NCI-H1417 treated with DMSO at 0.1 percent for 48 hours (cell line): ENCODE results near the gene ZNF222.

Experiments
- DNase-seq: peaks from one replicate; lab custom pipeline; 2025; lab: John Stamatoyannopoulos, UW

The ZNF222 gene

DNA sequence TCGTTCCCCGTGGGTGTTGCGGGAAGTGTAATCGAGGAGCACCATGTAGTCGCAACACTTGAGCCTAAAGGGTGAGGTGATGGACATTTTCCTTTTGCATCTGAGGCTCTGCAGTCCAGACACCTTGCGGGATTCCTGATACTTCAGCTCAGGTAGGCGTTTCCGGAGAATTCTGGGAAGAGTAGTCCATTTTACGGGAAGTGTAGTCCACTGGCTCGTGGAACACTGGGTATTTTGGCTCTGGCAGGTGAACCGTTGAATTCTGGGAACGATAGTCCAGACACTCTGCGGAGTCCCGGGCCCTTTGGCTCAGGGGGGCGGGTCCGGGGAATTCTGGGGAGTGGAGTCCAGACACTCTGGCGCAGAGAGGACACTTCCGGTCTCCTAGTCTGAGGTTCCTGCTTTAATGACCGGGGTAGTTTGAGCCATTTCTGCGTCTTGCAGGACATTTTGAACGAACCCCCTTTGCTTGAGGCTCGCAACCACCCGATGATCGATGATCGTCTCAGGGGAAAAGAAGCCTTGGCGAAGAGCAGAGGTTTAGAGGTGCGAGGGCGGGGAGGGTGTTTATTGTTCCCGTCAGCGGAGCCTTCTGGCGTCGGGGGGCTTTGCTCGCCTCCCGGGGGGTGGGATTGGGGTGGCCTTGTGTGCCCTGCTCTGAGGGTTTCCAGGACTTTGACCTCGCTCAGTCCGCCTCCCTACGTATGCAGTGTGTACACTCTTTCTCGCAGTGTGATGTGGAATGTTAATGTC, 26.6 kb downstream of the ZNF222 start, which contains the start of gene ZNF223:
Gene ZNF223, plus strand, starts transcription at position 387 of the 753 bp plus-strand sequence. CDS start 3,141 bp downstream, outside the sequence.
- peak; percentile 65 for DNase-seq

DNA sequence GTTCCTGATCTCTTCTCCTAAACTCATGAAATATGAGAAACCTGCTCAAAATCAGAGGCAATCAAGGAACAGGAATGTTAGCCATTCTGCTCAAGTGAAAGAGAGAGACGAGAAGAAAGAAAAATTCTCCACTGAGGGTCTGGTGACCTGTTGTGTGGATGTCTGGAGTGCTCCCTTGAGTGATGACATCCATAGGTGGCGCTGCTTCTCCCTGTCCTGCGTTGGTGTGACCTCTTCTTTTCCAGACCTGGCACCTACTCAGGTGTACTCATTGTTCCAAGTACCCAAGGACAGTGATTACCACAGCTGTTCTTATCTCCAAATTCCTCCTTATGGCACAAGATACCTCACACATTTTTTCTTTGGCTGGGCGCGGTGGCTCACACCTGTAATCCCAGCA, 30.7 kb downstream of the ZNF222 start:
- no peak for DNase-seq

DNA sequence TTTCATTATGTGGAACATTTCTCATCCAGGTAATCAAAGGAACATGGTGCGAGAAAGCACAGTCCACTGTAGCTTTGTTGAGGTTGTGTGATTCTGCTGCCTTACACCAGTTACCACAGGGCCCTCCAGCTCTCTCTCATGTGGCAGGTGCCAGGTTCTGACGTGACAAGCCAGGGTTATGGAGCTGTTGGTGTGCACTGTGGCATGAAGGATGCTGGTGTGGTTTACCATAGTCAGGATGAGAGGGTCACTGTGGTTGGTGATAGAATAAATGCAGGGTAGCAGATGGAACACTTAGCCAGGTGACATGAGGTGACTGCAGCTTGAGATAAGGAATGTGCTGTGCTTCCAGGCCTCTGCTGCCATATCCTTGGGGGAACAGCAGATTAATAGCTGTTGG, 34.0 kb downstream of the ZNF222 start:
- DNase-seq = no peak

DNA sequence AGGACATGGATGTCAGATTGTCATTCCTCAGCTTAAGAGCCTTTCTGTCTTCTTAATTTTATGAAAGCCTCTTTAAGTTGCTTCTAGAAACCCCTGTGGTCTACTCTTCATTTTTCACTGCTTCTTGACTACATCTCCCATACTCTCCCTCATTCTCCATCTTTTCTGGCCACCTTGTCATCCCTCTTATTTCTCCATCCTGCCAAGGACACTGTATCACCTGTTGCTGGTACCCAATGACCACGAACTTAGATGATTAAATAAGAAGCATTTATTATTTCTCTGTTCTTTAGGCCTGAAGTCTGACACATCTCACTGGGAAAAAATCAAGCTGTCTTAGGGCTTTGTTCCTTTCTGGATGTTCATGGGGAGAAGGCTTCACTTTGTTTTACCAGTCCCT, 35.9 kb downstream of the ZNF222 start:
- DNase-seq = no peak

DNA sequence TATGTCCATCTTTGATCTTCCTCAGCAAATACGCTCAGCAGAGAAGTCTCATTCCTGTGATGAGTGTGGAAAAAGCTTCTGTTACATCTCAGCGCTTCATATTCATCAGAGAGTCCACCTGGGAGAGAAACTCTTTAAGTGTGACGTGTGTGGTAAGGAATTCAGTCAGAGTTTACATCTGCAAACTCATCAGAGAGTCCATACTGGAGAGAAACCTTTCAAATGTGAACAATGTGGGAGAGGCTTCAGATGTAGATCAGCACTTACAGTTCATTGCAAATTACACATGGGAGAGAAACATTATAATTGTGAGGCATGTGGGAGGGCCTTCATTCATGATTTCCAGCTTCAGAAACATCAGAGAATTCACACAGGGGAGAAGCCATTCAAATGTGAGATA, 41.1 kb downstream of the ZNF222 start:
- no peak for DNase-seq

DNA sequence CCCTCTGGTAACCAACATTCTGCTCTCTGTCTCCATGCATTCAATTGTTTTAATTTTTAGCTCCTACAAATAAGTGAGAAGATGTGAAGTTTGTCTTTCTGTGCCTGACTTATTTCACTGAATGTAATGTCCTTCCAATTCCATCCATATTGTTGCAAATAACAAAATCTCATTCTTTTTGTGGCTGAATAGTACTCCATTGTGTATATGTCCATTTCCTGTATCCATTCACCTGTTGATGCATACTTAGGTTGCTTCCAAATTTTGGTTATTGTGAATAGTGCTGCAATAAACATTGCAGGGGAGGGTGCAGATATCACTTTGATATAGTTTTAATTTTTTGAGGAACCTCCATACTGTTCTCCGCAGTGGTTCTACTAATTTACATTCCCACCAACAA, 44.2 kb downstream of the ZNF222 start:
- DNase-seq = no peak

DNA sequence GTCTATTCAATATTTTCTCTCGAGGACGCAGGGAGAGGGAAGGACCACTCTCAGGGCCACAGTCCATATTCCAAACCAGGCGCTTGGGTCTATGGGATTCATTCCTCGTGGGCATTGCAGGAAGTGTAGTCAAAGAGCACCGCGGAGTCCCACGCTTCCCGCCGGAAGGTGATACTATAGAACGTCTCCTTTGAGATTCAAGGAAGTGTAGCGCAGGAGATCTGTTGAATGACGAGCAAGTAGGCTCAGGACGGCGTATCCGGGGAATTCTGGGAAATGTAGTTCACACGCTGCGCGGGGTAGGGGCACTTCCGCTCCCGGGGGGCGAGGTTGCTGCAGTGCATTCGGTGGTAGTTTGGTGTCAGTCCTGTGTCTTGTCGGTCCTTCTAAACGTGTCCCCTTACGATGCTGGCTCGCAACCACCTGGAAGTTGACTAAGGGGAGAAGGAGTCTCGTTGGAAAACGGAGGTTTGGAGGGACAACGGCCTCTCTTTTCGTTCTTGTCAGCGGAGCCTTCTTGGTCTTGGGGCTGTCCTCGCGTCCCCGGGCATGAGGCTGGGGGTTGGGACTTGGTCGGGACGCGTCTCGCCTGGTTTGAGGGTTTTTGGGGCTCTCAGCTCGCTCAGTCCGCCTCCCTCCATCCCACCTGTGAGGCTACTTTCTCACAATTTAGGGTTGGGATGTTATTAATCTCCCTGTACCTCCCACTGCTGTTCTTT, 46.8 kb downstream of the ZNF222 start, which contains the start of gene ZNF284:
Gene ZNF284, plus strand, starts transcription at position 336 of the 719 bp plus-strand sequence. CDS start 4,231 bp downstream, outside the sequence.
- peak; percentile 23 for DNase-seq

DNA sequence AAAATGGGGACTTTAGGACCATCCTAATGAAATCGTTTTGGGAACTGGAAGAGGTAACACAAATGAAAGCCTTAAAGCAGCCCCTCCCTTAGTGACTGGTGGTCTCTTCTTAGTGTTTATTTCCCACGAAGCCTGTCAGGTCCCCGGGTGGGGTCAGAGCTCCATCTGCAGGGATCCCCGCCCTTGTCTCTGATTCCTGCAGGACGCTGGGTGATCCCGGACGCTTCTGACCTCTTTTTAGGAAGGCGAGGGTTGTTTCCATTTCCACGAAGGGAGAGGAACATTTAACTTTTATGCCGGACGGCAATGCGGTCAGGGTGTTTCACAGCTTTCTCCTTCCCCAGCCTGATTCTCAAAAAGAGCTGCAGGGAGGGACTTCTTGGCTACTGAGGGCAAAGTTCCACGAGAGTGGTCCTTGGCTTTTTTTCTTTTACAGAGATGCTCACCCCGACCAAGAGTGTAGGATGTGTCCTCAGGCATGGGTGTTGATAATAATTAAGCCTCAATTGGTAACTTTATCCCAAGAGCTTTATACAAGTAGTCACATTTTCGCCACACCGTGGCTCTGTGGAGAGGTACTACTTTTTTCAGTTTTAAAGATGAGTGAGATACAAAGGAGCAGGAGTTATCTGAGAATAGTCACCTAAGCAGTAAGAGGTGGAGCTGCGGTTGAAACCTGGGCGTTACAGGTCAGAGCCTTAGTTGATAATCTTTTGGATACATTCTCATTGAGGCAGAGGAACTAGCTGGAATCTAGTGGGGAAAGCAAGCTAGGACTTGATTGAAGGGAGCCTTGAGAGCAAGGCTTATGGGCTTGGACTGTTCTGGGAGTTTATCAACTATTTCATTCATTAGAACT, 47.6 kb downstream of the ZNF222 start:
- no peak for DNase-seq

DNA sequence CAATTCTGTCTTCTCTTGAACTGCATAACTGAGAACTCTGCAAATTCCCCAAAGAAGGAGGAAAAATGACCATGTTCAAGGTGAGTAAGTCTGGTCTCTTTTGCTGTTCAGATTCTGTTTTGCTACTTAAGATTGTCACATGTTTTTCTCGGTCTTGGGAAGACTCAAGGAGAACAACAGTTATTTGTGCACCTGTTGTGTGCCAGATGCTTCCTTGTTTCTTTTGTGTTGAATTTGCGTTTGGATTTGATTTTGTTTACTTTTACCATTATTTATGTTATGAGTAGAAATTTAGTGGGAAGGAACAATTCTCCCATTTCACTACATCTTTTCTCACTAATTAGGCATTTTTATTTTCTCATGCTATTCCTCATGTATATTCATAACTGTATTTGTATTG, 51.1 kb downstream of the ZNF222 start:
- no peak for DNase-seq
